SU-DHL-6 (cell line): ENCODE data around the gene EXOC4.

Experiments
- CTCF ChIP-seq: fragments of 200-600 bp; sonication (generic); IDR thresholded peaks from one replicate; pipeline ENCODE4 v1.5.1; 2017; ENCODE audit warnings: antibody characterized with exemption, mild to moderate bottlenecking, low read length, moderate library complexity; ENCODE audit not compliant: insufficient read depth, poor library complexity, severe bottlenecking
- EZH2phosphoT487 ChIP-seq: fragments of 200-600 bp; sonication (generic), shearing (Covaris generic); conservative IDR thresholded peaks from 2 replicates; pipeline ENCODE4 v1.6.1; 2018; ENCODE audit warnings: mild to moderate bottlenecking, antibody characterized with exemption, low read length, moderate library complexity, mixed read lengths

GRCh38 chr7:133491846-133492652 is 239.2 kb downstream of the EXOC4 start:
- TF ChIP-seq CTCF (no peak), EZH2phosphoT487 (no peak)
